Suprapubic skin (tissue), 4 donors: ENCODE data around the gene DLAT.

Experiments used
- CTCF ChIP-seq, 2 donors: fragments of 200-600 bp in 1 of 2; fragments of 450-650 bp in 1 of 2; sonication (generic) in 1 of 2; IDR thresholded peaks; one replicate each; pipeline ENCODE4 v1.5.1; 2016 to 2019; ENCODE audit warnings: antibody characterized with exemption in 2 of 2, mild to moderate bottlenecking in 1 of 2, moderate library complexity in 1 of 2
- EP300 ChIP-seq: sonication (generic); formaldehyde crosslinking; IDR thresholded peaks from one replicate; pipeline ENCODE4 v1.6.1; 2017; ENCODE audit warnings: antibody characterized with exemption
- POLR2A ChIP-seq, 2 donors: fragments of 450-650 bp; IDR thresholded peaks; one replicate each; pipeline ENCODE4 v1.6.1; 2017; ENCODE audit warnings: antibody characterized with exemption in 2 of 2, mild to moderate bottlenecking in 2 of 2, moderate library complexity in 2 of 2
- POLR2AphosphoS5 ChIP-seq, 3 donors: sonication (generic); formaldehyde crosslinking; IDR thresholded peaks; one replicate each; pipeline ENCODE4 v1.6.1; 2017; ENCODE audit warnings: antibody characterized with exemption in 3 of 3

GRCh38 chr11:112058103-112058502 is 32.9 kb downstream of the DLAT start:
- TF ChIP-seq CTCF (IDR thresholded peaks at IDR 0.05), result no peak
- TF ChIP-seq POLR2A (IDR thresholded peaks at IDR 0.05), result no peak
- TF ChIP-seq POLR2AphosphoS5 (IDR thresholded peaks at IDR 0.05), result no peak
- no peak for TF ChIP-seq EP300
